ENCODE measurements around the gene SLC12A7.
"Not testable (repeated sequence)": the region's sequence is repeated elsewhere in the genome, so short reads cannot be mapped to it uniquely, and the experiment has no call there.

SLC12A7 gene

DNA sequence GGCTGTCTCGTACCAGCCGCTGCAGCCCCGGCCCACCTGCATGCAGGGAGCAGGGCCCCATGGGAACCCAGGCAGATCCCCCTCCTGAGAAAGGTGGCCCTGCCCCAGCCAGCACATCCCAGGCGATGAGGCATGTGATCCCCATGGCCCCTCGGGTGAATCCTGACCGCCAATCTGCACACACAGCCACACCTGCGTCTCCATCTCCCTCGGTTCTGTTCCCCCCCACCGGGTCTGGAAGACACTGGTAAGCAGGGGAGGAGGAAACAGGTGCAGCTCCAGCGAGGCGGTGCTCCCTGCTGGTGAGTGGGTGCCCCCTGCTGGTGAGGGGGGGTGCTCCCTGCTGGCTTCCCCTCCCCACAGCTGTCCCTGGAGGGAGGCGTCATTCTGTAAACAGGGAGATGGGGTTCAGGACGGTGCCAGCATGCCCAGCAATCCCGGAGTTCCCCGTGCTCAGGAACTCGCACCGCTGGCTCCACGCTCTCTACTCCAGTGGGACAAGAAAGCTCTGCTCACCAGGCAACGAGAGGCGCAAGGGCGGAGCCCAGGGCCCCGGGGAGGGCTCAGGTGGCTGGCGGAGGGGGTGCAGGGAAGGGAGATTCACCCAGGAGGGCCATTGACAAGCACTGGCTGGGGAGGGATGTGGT lies 28.4 kb upstream of the SLC12A7 start:
- no peak for DNase-seq

GRCh38 chr5:1139331-1140170 lies 27.7 kb upstream of the SLC12A7 start:
- DNase-seq: no peak

GRCh38 chr5:1138445-1139245 lies 26.8 kb upstream of the SLC12A7 start:
- no peak for DNase-seq

DNA sequence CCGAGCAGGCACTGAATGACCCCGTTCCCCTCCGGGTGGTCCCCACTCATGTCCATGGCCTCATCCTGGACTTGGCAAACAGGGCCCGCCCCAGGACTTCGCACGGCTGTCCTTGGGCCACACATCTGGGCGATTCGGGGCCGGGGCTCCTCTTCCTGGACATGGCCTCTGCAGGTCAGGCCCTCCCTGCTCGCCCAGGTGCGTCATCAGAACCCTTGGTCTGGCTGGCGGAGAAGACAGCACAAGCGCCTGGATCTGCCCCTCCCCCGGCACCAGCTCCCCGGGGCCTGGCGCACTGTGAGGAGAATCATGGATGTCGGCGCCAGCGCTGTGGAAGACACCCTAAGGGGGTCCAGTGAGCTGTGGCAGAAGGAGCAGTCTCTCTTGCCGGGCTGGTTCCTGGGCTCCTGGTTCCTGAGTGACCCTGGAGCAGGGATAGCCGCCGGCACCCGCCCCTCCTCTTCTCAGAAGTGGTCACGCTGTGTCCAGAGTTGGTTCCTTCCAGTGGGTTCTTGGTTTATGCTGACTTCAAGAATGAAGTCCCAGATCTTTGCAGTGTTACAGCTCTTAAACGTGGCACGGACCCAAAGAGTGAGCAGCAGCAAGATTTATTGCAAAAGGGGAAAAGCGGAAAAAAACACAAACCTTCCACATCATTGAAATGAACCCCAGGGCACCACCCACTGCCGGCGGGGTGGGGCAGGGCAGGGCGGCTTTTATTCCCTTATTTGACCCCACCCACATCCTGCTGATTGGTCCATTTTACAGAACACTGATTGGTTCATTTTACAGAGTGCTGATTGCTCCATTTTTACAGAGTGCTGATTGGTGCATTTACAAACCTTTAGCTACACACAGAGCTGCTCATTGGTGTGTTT lies 25.9 kb upstream of the SLC12A7 start:
- DNase-seq: no peak

DNA sequence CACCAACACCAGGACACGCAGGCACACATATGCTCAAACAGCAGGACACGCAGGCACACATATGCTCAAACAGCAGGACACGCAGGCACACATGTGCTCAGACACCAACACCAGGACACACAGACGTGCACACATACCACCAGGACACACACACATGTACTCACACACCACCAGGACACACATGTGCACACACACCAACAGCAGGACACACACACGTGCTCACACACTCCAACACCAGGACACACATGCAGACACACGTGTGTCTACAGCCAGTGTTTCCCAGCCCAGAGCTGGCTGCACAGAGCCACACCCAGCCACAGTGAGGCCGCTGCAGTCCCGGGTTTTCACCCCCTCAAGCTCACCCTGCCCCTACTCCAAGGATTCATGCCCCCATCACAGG lies 25.0 kb upstream of the SLC12A7 start:
- DNase-seq: no peak

- DNase-seq: no peak
These were observed 24.0 kb upstream of the SLC12A7 start for GRCh38 chr5:1135696-1136525.

GRCh38 chr5:1134478-1134877 lies 22.6 kb upstream of the SLC12A7 start:
- DNase-seq: no peak

- DNase-seq: no peak
These were observed 21.8 kb upstream of the SLC12A7 start for GRCh38 chr5:1133510-1134201.

- no peak for DNase-seq
These were observed 21.2 kb upstream of the SLC12A7 start for GRCh38 chr5:1133108-1133507.

DNA sequence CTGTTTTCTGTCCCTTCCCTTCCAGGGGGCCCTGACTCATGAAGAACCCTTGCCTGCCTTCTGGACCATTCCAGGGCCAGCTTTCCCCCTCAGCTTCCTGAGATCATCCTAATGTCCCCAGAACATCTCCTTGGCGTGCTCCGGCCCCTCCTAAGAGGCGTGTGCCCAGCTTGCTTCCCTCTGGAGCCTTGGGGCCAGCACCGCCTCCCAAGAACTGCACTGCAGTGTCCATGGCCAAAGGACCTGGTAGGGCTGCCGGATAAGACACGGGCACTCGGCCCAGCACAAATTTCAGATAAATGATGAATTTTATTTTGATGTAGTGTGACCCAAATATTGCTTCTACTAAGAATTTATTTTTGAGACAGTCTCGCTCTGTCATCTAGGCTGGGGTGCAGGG lies 20.7 kb upstream of the SLC12A7 start:
- no peak for DNase-seq

GRCh38 chr5:1131726-1132125 lies 19.9 kb upstream of the SLC12A7 start:
- no peak for DNase-seq

- DNase-seq: no peak
These were observed 19.3 kb upstream of the SLC12A7 start for GRCh38 chr5:1131191-1131621.

DNA sequence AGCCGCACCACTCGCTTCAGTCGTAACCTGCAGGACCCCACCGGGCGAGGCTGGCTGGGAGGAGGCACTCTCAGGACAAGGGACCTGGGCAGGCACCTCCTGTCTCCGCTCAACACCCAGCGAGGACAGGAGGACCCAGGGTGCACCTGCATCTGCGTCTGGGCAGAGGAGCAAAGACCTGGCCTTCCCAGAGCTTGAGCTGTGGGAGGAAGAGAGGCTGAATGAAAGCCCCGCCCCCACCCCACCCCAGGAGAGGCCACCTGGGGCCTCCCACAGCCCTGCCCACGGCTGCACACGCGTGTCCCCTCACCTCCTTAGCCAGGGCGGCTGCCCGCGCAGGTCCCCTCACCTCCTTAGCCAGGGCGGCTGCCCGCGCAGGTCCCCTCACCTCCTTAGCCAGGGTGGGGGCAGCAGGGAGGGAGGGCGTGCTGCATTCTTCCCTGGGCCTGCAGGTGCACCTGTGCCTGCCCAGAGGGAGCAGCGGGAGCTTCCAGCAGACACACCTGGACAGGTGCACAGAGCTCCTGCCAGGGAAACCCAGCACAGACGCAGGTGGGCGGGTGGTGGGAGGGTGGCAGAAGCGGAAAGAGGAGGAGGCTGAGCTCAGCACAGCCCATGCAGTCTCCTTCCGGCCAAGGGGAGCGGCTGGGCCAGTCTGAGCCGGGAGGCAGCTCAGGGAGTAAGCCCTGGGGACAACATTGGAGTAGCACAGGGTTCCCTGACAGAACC lies 18.5 kb upstream of the SLC12A7 start:
- DNase-seq: no peak

DNA sequence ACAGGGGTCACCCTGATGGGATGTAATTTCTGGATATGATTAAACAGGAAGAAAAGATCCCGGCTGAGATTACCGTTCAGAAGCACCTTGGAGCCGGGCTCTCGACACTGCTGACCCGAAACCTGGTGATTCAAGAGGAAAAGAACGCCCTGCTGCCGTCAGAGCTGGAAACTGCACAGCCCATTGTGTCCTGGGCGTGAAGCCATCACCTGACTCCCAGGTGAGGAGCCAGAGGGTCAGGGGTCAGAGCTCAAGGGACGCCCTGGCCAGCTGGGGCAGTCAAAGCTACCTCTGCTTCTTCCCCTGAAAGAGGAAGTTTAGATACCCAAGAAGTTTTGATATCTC lies 17.8 kb upstream of the SLC12A7 start:
- DNase-seq: no peak

GRCh38 chr5:1128977-1129710 lies 17.3 kb upstream of the SLC12A7 start:
- no peak for DNase-seq

DNA sequence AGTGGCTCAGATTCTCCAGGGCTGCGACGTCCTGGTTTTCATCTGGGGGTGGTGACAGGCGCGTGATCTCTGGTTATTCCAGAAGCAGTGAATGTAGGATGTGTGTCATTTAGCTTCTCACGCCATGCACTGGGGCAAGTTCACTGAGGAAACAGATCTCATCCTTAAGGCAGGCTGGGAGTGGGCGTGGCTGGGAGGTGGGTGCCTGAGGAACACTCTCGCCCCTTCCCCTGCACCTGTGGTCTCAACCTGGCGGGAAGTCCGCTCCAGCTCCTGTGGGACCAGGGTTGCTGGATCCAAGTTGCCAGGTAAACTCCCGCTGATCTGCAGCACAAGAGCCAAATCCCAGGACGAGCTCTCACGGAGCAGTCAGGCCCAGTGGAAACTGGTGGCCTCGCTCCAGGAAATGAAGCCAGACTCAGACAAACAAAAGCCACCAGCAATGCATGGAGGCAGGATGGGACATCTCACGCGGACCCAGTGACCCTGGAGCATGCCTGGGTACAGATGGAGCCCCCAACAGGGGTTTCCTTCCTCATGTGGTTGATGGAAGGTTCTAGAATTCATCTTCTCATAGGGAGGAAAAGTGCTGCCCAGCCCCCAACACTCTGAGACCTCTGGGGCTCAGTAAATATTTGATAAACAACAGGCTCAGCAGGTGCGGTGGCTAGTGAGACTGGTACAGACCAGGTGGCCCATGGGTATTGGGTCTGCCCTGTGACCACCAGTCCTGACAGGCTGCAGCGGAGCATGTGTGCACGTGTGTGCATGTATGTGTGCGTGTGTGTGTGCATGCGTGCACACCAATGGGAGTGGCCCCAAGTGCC lies 16.3 kb upstream of the SLC12A7 start:
- no peak for DNase-seq

DNA sequence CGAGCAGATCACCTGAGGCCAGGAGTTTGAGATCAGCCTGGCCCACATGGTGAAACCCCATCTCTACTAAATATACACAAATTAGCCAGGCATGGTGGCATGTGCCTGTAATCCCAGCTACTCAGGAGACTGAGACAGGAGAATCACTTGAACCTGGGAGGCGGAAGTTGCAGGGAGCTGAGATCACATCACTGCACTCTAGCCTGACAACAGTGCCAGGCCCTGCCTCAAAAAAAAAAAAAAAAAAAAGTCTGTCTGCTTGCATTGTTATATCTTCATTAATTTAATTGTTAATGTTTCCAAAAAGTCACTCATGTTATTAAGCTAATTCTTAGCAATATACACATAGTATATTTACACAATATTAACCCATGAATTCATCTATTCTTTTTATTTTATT lies 13.8 kb upstream of the SLC12A7 start:
- not testable (repeated sequence) for DNase-seq

GRCh38 chr5:1125030-1125357 lies 13.1 kb upstream of the SLC12A7 start:
- DNase-seq: no peak

Data from NCI-H1048 (cell line).